GM12878 (cell line): ENCODE results near the gene INHBE. TPM values are rescaled to one million over a fixed set of nuclear protein-coding genes. Genes with fewer than 3 reads are reported as not detected.

Experiments used
- ATAC-seq: fragments of 200-7000 bp; cut with Tn5 transposase; 3 replicates; pipeline ENCODE4 v1.9.1; 2020; ENCODE audit warnings: mild to moderate bottlenecking, moderate library complexity
- BruUV-seq: library from RNA; stranded (reverse); fragments of 400-500 nt; replicated peaks from 2 replicates; lab custom pipeline; 2021; lab: Mats Ljungman, UMichigan
- CTCF ChIA-PET: fragments of 300-600 bp; sonication (Branson Sonifier 250); formaldehyde crosslinking; extraction: SDS; loops from one replicate; lab custom pipeline; 2021; ENCODE audit warnings: inconsistent platforms; lab: Yijun Ruan, JAX
- POLR2A ChIA-PET: fragments of 350-600 bp; formaldehyde crosslinking; extraction: SDS; loops from one replicate; lab custom pipeline; 2021; ENCODE audit warnings: inconsistent platforms; lab: Charles Lee
- RAD21 ChIA-PET: fragments of 300-600 bp; sonication (Branson Sonifier 250); formaldehyde crosslinking; loops from one replicate; lab custom pipeline; 2023; ENCODE audit warnings: antibody characterized with exemption; ENCODE audit not compliant: unreplicated experiment; lab: Charles Lee
- SMC1A ChIA-PET: fragments of 300-600 bp; sonication (Branson Sonifier 250); formaldehyde crosslinking; loops from one replicate; lab custom pipeline; 2023; ENCODE audit not compliant: unreplicated experiment, uncharacterized antibody; lab: Charles Lee
- DNase-seq: peaks from one replicate; pipeline ENCODE4 v3.0.0-alpha.2; 2011; ENCODE audit warnings: low read depth, low spot score
- FAIRE-seq: peaks from 3 replicates; lab custom pipeline; 2011; peaks lifted over from hg19 to GRCh38; lab: Jason Lieb, UNC
- H2AFZ ChIP-seq: 2 replicates; pipeline ENCODE4 v1.6.0; 2011; ENCODE audit warnings: low read depth, low read length, control low read depth; ENCODE audit not compliant: control insufficient read depth
- H3K27ac ChIP-seq: 2 replicates; pipeline ENCODE4 v1.5.1; 2011; ENCODE audit warnings: control low read depth; ENCODE audit not compliant: control insufficient read depth, insufficient read depth
- H3K27me3 ChIP-seq, 2 experiments: replicated peaks in 1 of 2; 2 replicates each; pipeline versions ENCODE4 v1.6.0 to v1.6.1; 2011; ENCODE audit warnings: low read length in 1 of 2; ENCODE audit not compliant: control insufficient read depth in 2 of 2, insufficient read depth in 2 of 2
- H3K36me3 ChIP-seq, 2 experiments: 2 replicates each; pipeline ENCODE4 v1.5.1; 2011; ENCODE audit warnings: low read length in 1 of 2; ENCODE audit not compliant: control insufficient read depth in 2 of 2, insufficient read depth in 2 of 2
- H3K4me1 ChIP-seq: 2 replicates; pipeline ENCODE4 v1.6.1; 2011; ENCODE audit warnings: mild to moderate bottlenecking, low read length, moderate library complexity, mixed read lengths; ENCODE audit not compliant: control insufficient read depth, insufficient read depth
- H3K4me2 ChIP-seq: 2 replicates; pipeline ENCODE4 v1.6.0; 2011; ENCODE audit warnings: control low read depth; ENCODE audit not compliant: control insufficient read depth, insufficient read depth
- H3K4me3 ChIP-seq: fragments of 200-600 bp; sonication (generic); 2 replicates; pipeline ENCODE4 v1.5.1; 2016
- H3K79me2 ChIP-seq: 2 replicates; pipeline ENCODE4 v1.6.0; 2011; ENCODE audit warnings: low read length; ENCODE audit not compliant: control insufficient read depth, insufficient read depth
- H3K9ac ChIP-seq: 2 replicates; pipeline ENCODE4 v1.8.0; 2011; ENCODE audit warnings: low read length, control low read depth, mixed read lengths; ENCODE audit not compliant: control insufficient read depth, insufficient read depth
- H3K9me3 ChIP-seq: replicated peaks from 3 replicates; pipeline ENCODE4 v1.5.1; 2011; ENCODE audit warnings: mild to moderate bottlenecking, low read length; ENCODE audit not compliant: control insufficient read depth, insufficient read depth
- H4K20me1 ChIP-seq: 2 replicates; pipeline ENCODE4 v1.6.0; 2011; ENCODE audit not compliant: control insufficient read depth, insufficient read depth
- FOXK2 ChIP-seq: fragments of 450-650 bp; IDR thresholded peaks from 2 replicates; pipeline ENCODE4 v1.6.1; 2017; ENCODE audit warnings: mild to moderate bottlenecking, moderate library complexity
- IKZF1 ChIP-seq: fragments of 450-650 bp; conservative IDR thresholded peaks from 2 replicates; pipeline ENCODE4 v1.6.1; 2017; ENCODE audit warnings: antibody characterized with exemption, mild to moderate bottlenecking
- KDM1A ChIP-seq: fragments of 200-600 bp; sonication (generic); IDR thresholded peaks from 2 replicates; pipeline ENCODE4 v1.6.1; 2016; ENCODE audit warnings: borderline replicate concordance
- NR2C1 ChIP-seq: fragments of 450-650 bp; IDR thresholded peaks from 2 replicates; pipeline ENCODE4 v1.6.1; 2017; ENCODE audit warnings: antibody characterized with exemption, mild to moderate bottlenecking, moderate library complexity
- NR2F1 ChIP-seq: fragments of 450-650 bp; conservative IDR thresholded peaks from 2 replicates; pipeline ENCODE4 v1.6.1; 2017; ENCODE audit warnings: mild to moderate bottlenecking
- POLR2A ChIP-seq: IDR thresholded peaks from 2 replicates; pipeline ENCODE4 v1.6.1; 2011; ENCODE audit warnings: low read depth, mild to moderate bottlenecking, low read length
- PRDM15 ChIP-seq: fragments of 450-650 bp; formaldehyde crosslinking; IDR thresholded peaks from 2 replicates; pipeline ENCODE4 v1.4.0; 2020; ENCODE audit warnings: mild to moderate bottlenecking, moderate library complexity
- TAF1 ChIP-seq: IDR thresholded peaks from 2 replicates; pipeline ENCODE4 v1.6.1; 2011; ENCODE audit warnings: mild to moderate bottlenecking, low read depth, low read length, borderline replicate concordance
- YBX1 ChIP-seq: fragments of 450-650 bp; IDR thresholded peaks from 2 replicates; pipeline ENCODE4 v1.6.1; 2016; ENCODE audit warnings: antibody characterized with exemption
- WGBS: methylation state at CpG from one replicate; pipeline ENCODE4 v1.1.6; 2016; ENCODE audit warnings: low lambda C conversion rate; ENCODE audit not compliant: insufficient replicate concordance, insufficient coverage; ENCODE audit errors: missing lambda C conversion rate; 5-methylcytosine and 5-hydroxymethylcytosine counted together
- in situ Hi-C: fragments of 300-500 bp; cut with MboI; formaldehyde crosslinking; loops from 9 replicates; pipeline ENCODE4 v1.14.3; 2018; ENCODE audit warnings: mixed read lengths
- intact Hi-C: fragments of 100-400 bp; cut with micrococcal nuclease; formaldehyde crosslinking; loops from one replicate; pipeline ENCODE4 v1.14.2; 2022; ENCODE audit not compliant: unreplicated experiment
- polyA plus RNA-seq, 11 experiments: library from polyadenylated mRNA; depleted of rRNA in 4 of 11; unstranded in 6 of 11; stranded (reverse) in 5 of 11; fragments of >200 nt; fragmentation: Nextera tagmentation in 4 of 11; fragmentation: Illumina TruSeq in 1 of 11; extraction: Ambion mirVana in 4 of 11; extraction: Trizol in 1 of 11; gene quantifications; 1 replicate in 1 of 11; 2 replicates in 10 of 11; pipeline versions ENCODE4 v1.2.1 to v1.2.3, GENCODE V29; 2011 to 2016; ENCODE audit warnings: inconsistent platforms in 2 of 11, missing spikeins in 2 of 11, low read depth in 1 of 11
- total RNA-seq, 4 experiments: library from RNA; depleted of rRNA in 3 of 4; stranded (reverse); fragments of >200 nt in 3 of 4; fragmentation: Illumina TruSeq in 1 of 4; extraction: Trizol in 1 of 4; gene quantifications; 2 replicates each; pipeline versions ENCODE4 v1.2.1 to v1.2.3, GENCODE V29; 2013 to 2021

Gene INHBE
- total and polyA plus RNA-seq, 10 of the 15 experiments (the other 5 are each of a cell fraction or from before 2014, with no cell fraction given), result 0.09 to 2.5 (median 0.37) TPM

GRCh38 chr12:57467915-57468314 lies 12.8 kb downstream of the INHBE start:
- Histone ChIP-seq H3K4me2 (no peak overlapping the region), H3K4me3 (no peak overlapping the region), H2AFZ (no peak overlapping the region), H3K27ac (no peak overlapping the region), H3K36me3 (peaks cover 0 to 16% of the 10 kb centered on the region in 2 experiments; a peak in 2 of 4 replicates)
- FAIRE-seq, result no peak
- SMC1A ChIA-PET, result no interaction called here
- WGBS, result 94% methylated on average over 11 of the region's 11 CpGs
- CTCF ChIA-PET, result no interaction called here
- no TSS peak for BruUV-seq
- RAD21 ChIA-PET, result no interaction called here
- peak; percentile 53; the same call in 1 of the 2 replicates for TF ChIP-seq POLR2A
- TF ChIP-seq TAF1, result no peak
- TF ChIP-seq, all 136 proteins: peak for 1
- no peaks in the 10 kb centered on the region for H3K79me2 ChIP-seq
- POLR2A ChIA-PET, result no interaction called here
- ATAC-seq, result no peak
- no peak overlapping the region for H3K9ac ChIP-seq
- H3K9me3 ChIP-seq, result no peaks in the 10 kb centered on the region
- no peaks in the 10 kb centered on the region for H3K27me3 ChIP-seq
- intact Hi-C loops (no loop called here), in situ Hi-C loops (no loop called here)
- DNase-seq, result no peak
- H4K20me1 ChIP-seq, result no peaks in the 10 kb centered on the region
- peaks cover 19% of the 10 kb centered on the region for H3K4me1 ChIP-seq

- Histone ChIP-seq H3K4me3 (no peak overlapping the region), H2AFZ (no peak overlapping the region), H3K27ac (no peak overlapping the region), H3K36me3 (peaks cover 0 to 26% of the 10 kb centered on the region in 2 experiments), H3K4me2 (no peak overlapping the region), H3K9me3 (no peaks in the 10 kb centered on the region), H3K9ac (no peak overlapping the region), H3K27me3 (no peaks in the 10 kb centered on the region), H3K4me1 (peaks cover 4% of the 10 kb centered on the region; the same call in 1 of the 2 replicates), H4K20me1 (no peaks in the 10 kb centered on the region), H3K79me2 (peaks cover 3% of the 10 kb centered on the region)
- 86% methylated on average over 10 of the region's 10 CpGs for WGBS
- ChIA-PET POLR2A (no interaction called here), RAD21 (interaction anchor here (1.4 kb wide), 1 partner anchor 11 kb away, joined by 3 read pairs; no protein-coding TSS in a partner anchor), CTCF (interaction anchor here (0.7 to 2.0 kb wide), 4 partner anchors 11 to 55 kb away, joined by 3 to 6 read pairs (median 5); partner anchors contain the start of genes GLI1 and INHBE), SMC1A (interaction anchor here (1.5 kb wide), 1 partner anchor 256 kb away, joined by 3 read pairs; no protein-coding TSS in a partner anchor)
- ATAC-seq, result peak; percentile 13; the same call in 1 of the 3 replicates
- no peak for DNase-seq
- no TSS peak for BruUV-seq
- in situ Hi-C loops (no loop called here), intact Hi-C loops (loop anchor here (10.0 kb wide), 1 partner anchor 285 kb away; the partner anchor contains the start of genes CDK4 and MARCHF9)
- FAIRE-seq, result no peak
- TF ChIP-seq TAF1 (no peak), IKZF1 (no peak), NR2F1 (no peak), FOXK2 (no peak), PRDM15 (CRISPR knock-in tag) (no peak), YBX1 (no peak), NR2C1 (no peak), KDM1A (no peak)
These were observed 14.4 kb downstream of the INHBE start for GRCh38 chr12:57469296-57470164.
